Peyer's patch (tissue), 4 donors: Measurements from ENCODE around the gene DCHS2.

Source experiments
- CTCF ChIP-seq, 6 experiments: fragments of 450-650 bp in 4 of 6; fragments of 200-600 bp in 2 of 6; sonication (generic) in 1 of 6; IDR thresholded peaks; one replicate each; pipeline ENCODE4 v1.5.1; 2017 to 2019; ENCODE audit warnings: antibody characterized with exemption in 6 of 6, mild to moderate bottlenecking in 3 of 6, moderate library complexity in 1 of 6
- POLR2A ChIP-seq, 2 donors: fragments of 450-650 bp; IDR thresholded peaks; one replicate each; pipeline ENCODE4 v1.5.1; 2017; ENCODE audit warnings: antibody characterized with exemption in 2 of 2, mild to moderate bottlenecking in 2 of 2, moderate library complexity in 2 of 2

GRCh38 chr4:154465085-154465484 lies 26.5 kb downstream of the DCHS2 start:
- no peak for TF ChIP-seq POLR2A (IDR thresholded peaks at IDR 0.05)
- no peak for TF ChIP-seq CTCF (IDR thresholded peaks at IDR 0.05)
